GM12872 (cell line): ENCODE data around the gene C1RL.

Experiments used
- TF ChIP-seq, protein P1 (sequence below): IDR thresholded peaks from 3 replicates; pipeline ENCODE4 v1.5.1; 2011; ENCODE audit warnings: low read depth, mild to moderate bottlenecking, low read length, moderate library complexity; ENCODE audit not compliant: insufficient read depth

The C1RL gene

DNA sequence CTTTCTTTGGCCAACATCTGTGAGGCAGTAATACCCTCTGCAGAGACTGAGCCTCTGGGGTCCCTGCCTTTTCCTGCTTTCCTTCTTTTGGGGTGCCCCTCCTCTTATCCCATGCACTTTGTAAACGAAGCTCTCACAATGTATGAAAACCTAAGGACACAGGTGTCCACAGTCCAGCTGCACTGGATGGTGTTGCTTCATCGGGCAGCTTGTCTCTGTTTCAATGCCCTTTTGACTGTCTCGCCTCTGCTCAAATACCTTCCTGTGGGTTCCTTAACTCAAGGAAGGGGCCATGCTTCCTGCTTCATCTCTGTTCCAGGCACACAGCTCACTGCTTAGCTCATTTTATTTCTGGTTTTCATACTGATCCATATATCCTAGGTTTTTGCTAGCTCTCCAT lies 6.4 kb downstream of the C1RL start:
- TF ChIP-seq, protein P1, sequence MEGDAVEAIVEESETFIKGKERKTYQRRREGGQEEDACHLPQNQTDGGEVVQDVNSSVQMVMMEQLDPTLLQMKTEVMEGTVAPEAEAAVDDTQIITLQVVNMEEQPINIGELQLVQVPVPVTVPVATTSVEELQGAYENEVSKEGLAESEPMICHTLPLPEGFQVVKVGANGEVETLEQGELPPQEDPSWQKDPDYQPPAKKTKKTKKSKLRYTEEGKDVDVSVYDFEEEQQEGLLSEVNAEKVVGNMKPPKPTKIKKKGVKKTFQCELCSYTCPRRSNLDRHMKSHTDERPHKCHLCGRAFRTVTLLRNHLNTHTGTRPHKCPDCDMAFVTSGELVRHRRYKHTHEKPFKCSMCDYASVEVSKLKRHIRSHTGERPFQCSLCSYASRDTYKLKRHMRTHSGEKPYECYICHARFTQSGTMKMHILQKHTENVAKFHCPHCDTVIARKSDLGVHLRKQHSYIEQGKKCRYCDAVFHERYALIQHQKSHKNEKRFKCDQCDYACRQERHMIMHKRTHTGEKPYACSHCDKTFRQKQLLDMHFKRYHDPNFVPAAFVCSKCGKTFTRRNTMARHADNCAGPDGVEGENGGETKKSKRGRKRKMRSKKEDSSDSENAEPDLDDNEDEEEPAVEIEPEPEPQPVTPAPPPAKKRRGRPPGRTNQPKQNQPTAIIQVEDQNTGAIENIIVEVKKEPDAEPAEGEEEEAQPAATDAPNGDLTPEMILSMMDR: no peak

DNA sequence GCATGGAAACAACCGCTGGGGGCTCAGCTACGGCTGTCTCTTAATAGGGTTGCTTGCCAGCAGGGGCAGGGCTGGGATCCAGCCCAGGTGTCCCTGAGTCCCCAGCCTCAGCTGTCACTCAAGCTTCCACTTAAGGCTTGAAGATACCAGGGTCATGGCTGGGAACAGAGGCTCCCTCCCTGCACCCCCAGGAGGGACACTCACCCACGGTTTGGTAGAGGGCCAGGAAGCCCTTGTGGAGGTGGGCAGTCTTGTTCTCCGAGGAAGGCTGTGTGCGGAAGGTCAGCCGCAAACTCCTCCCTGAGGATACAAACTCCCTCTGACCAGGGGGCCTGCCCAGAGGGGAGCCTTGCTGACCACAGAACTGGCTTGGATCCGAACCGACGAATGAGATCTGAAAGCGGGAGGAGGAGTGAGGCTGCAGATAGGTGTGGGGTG lies 7.3 kb downstream of the C1RL start:
- TF ChIP-seq, protein P1: no peak

DNA sequence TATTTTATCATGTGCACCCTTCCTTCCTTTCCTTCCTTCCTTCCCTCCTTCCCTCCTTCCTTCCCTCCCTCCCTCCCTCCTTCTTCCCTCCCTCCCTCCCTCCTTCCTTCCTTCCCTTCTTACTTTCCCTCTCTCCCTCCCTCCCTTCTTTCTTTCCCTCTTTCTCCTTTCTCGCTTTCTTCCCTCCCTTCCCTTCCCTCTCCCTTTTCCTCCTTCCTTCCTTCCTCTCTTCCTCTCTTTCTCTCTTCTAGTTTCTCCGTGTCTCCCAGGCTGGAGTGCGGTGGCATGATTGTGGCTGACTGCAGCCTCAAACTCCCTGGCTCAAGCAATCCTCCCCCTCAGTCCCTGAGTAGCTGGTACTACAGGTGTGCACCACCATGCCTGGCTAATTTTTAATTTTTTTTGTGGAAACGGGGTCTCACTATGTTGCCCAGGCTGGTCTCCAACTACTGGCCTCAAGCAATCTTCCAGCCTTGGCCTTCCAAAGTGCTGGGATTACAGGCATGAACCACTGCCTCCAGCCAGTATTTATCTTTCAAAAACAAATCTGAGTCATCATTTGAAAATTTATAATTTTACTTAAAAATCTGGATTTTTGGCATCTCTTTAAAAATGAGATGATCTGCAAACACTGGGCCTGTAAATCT lies 7.8 kb downstream of the C1RL start:
- TF ChIP-seq, protein P1: no peak

DNA sequence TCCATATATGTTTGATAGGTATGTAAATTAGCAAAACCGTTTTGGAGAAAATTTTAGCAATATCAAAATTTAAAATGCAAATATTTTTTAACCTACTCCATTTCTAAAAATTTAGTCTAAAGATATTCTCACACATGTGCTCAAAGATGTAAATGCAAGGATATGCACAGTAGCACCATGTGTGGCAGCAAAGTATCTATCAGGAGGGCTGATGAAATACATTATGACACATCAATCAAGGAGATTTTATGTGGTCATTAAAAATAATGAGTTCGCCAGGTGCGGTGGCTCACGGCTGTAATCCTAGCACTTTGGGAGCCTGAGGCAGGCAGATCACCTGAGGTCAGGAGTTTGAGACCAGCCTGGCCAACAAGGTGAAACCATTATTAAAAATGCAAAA lies 8.8 kb downstream of the C1RL start:
- TF ChIP-seq, protein P1: no peak

DNA sequence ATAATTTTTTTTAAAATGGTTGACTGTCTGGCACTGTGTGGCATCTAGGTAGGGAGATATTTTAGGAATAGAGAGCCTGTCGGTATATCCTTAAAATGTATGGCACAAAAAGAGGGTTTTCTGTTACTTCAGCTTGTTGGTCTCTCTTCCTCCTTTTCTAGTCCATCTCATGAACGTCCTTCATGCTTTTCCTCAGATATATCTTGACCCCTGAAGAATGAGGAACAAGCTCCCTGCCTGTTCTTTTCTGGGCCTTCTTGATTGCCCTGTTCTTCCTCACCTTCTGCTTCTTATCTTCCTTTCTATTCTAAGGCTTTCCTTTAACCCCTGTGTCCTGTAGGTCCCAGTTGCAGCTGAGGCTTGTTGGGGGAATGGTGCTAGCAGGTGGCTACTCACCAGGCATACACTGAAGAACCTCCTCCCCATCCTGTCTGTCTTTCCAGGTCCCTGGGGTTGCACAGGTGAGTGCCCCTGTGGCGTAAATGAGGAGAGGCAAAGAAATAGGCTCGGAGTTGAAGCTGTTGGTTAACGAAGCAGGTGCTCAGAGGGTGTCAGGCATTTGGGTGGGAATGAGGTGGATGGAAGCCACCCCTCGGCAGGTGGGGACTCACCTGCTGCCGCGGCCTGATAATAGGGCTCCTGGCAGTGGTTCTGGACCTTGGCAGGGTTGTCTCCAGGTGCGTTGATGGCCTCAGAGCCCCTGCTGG lies 9.6 kb downstream of the C1RL start:
- TF ChIP-seq, protein P1: no peak

DNA sequence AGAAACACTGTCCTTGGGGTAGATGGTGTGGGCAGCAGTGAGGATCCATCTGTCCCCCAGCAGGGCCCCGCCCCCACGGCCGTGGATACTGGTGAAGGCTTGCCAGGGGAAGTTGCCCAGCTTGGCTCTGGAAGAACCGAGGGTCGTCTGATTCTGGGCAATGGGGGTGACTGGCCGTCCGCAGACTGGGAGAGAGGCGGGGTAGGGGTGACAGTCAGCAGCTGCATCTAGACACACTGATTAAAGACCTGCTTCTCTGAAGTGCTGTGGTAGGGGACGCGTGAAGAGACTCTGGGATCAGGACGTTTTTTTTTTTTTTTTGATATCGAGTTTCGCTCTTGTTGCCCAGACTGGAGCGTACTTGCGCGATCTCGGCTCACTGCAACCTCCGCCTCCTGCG lies 12.0 kb downstream of the C1RL start:
- TF ChIP-seq, protein P1: no peak

DNA sequence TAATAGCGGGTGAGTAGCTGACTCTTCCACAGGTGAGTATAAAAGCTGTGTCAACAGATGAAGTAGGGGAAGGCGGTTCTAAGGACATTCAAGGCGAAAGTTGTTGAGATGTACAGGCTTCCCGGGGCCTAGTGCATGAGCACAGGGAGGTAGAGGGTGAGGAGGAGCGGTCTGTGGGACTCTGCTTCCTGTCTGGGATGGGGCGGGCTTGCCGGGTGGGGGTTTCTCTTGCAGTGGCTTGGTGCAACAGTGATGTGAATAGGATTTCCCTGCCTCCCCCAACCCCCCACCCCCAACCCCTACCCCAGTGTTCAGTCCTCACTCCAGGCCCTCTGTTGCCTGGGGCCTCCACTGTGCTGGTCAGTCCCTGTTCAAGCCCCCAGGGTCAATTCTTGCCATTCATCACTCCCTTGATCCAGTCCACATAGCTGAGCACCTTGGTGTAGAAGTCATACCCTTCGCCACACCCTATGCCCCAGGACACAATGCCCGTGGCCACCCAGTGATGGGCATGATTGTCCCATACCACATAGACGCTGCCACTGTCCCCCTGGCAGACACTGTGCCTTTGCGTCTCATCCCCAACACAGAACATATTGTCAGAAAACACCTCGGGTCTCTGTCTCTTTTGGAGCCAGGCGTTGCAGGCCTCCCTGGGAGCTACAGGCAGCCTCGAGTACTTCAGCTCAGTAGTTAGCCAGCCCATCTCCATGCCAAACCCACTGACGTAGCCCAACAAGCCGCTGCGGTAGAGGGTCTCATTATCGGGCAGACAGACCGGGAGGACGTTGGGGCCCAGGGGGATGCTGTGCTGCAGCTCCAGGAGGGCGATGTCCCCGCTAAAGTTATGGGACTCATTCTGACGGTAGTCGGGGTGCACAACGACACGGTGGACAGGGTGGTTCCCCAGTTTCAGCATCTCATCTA lies 12.7 kb downstream of the C1RL start:
- TF ChIP-seq, protein P1: no peak
